GM18868 (cell line): ENCODE measurements around the gene TMEFF1.
A peak's percentile ranks its signal among the peaks of the same experiment; 100 is the strongest.
"Not testable (repeated sequence)": the region's sequence is repeated elsewhere in the genome, so short reads cannot be mapped to it uniquely, and the experiment has no call there.

Source experiments
- ATAC-seq: cut with Tn5 transposase; IDR thresholded peaks from one replicate; pipeline ENCODE4 v1.9.1; 2021; ENCODE audit warnings: mild to moderate bottlenecking, moderate library complexity; ENCODE audit not compliant: unreplicated experiment

TMEFF1 gene

DNA sequence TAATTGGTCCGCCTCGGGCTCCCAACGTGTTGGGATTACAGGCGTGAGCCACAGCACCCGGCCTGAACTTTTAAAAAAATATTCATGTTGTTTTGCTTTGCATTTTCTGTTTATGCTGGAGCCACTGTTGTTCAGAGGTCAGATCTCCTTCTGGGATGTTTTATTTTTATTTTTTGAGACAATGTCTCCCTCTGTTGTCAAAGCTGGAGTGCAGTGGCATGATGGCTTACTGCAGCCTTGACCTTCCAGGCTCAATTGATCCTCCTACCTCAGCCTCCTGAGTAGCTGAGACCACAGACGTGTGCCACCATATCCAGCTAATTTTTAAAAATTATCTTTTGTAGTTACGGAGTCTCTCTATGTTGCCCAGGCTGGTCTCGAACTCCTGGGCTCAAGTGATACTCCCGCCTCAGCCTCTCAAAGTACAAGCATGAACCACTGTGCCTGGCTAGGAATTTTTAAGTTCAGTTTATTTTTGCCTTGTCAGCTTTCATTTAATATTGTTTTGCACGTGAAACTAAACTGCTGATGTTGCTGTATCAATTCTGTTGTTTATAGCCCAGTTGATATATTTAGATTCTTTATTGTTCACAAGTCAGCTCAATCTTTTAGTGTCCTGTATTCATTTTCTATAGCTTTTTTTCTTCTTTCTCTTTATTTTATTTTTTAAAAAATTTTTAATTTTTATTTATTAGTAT lies 13.7 kb downstream of the TMEFF1 start:
- no peak for ATAC-seq

GRCh38 chr9:100488177-100488576 lies 15.2 kb downstream of the TMEFF1 start:
- ATAC-seq = no peak

- ATAC-seq = no peak
These were observed 16.9 kb downstream of the TMEFF1 start for GRCh38 chr9:100489836-100490235.

GRCh38 chr9:100492952-100493351 lies 20.0 kb downstream of the TMEFF1 start:
- no peak for ATAC-seq

- no peak for ATAC-seq
These were observed 25.6 kb downstream of the TMEFF1 start for GRCh38 chr9:100498592-100498991.

GRCh38 chr9:100499460-100499859 lies 26.5 kb downstream of the TMEFF1 start:
- ATAC-seq = no peak

DNA sequence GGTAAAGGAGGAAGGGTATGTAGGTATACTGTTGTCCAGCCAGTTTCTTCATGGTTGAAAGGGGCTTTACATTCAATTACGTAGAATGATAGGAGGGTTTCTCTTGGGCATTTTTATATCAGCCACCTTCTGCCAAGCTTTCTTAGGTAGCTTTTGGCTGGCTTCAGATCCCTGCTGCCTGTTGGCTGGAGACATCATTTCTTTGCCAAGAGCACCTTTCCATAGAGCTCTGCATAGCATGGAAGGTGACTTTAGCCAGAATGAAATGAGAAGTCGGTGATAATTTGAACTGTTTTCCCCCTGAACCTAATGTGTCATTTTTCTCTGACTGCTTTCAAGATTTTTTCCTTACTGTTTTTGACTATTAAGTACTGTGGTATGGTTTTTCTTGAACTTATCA lies 26.9 kb downstream of the TMEFF1 start:
- ATAC-seq = no peak

GRCh38 chr9:100505564-100506159 lies 32.7 kb downstream of the TMEFF1 start:
- peak; percentile 83 for ATAC-seq

GRCh38 chr9:100507350-100507749 lies 34.4 kb downstream of the TMEFF1 start:
- not testable (repeated sequence) for ATAC-seq

DNA sequence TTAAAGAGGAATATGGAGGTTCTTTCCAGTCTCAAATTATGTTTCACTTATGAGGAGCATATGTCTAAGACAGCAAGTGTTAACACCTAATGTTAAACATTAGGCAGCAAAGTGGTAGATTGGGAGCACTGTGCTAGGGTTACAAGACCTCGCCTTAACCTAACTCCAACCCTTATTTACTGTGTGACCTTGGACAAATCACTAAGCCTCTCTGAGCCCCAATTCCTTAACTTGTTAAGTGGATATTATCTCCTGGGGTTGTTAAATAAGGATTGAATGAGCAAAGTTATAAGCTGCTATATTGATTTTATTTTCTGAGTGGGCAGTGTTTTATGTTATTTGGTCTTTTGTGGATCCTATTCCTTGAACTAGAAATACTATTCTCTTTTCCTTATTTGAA lies 38.3 kb downstream of the TMEFF1 start:
- no peak for ATAC-seq

DNA sequence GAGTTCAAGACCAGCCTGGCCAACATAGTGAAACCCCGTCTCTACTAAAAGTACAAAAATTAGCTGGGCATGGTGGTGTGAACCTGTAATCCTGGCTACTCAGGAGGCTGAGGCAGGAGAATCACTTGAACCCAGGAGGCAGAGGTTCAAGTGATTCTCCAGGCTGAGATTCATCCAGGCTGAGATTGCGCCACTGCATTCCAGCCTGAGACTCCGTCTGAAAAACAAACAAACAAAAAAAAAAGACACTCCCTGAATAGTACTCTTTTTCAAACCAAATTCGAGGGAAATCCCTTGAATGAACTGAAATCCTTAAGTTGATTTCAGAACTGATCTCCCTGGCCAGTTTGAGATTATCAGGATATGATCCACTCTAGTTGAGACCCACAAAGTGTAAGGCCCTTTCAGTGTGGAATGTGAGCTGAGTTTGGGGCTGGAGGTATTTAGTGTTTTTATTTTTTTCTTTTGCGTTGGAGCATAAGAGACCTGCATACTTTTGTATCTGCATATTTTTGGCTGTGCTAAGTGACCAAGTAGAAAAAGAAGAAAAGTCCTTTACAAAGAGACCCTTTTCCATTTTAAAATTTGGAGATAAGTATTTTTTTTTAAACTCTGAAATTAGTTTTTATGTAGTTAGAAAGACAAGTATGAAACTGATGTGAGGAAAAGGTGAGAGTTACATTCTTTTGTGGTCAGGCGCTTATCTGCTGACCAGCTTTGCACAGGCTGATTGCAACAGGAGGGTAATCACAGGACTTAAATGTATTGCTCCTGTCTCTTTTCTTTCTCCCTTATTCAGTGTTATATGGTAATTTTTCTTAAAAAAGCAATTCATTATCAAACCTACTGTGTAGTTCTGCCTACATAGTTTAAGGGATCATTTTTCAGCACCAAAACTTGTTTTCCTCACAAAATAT lies 42.9 kb downstream of the TMEFF1 start:
- no peak for ATAC-seq

DNA sequence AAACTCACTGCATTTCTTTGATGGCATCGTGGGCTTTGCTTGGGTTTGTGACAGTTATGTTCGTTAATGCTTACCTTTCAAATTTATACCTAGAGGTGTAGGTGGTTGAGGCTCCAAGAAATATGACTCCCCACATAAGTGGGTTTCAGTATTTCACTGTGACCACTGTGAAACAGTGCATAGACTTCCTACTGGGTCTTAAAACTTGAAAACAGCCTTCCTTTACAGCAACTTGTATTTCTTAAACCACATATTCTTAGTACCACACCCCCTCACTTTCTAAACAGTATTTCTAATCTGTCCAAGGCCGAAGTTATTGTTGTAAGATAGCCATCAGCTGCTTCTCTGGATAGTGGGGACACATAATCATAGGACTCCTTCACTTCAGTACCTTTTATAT lies 48.3 kb downstream of the TMEFF1 start:
- no peak for ATAC-seq

DNA sequence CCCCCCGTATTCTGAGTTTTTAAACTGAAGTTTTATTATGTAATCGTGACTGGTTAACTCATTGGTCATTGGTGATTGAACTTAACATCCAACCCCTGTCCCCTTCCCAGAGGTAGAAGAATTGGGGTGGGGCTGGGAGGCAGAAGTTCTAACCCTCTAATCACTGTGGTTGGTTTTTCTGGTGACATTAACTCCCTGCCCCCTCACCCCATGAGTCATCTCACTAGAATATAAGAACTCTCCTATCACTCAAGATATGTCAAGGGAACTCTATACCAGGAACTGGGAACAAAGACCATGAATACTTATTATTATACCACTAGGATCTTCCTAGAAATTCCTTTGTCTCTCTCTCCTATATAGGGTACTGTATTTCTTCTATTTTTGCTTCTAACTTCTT lies 52.6 kb downstream of the TMEFF1 start:
- no peak for ATAC-seq

DNA sequence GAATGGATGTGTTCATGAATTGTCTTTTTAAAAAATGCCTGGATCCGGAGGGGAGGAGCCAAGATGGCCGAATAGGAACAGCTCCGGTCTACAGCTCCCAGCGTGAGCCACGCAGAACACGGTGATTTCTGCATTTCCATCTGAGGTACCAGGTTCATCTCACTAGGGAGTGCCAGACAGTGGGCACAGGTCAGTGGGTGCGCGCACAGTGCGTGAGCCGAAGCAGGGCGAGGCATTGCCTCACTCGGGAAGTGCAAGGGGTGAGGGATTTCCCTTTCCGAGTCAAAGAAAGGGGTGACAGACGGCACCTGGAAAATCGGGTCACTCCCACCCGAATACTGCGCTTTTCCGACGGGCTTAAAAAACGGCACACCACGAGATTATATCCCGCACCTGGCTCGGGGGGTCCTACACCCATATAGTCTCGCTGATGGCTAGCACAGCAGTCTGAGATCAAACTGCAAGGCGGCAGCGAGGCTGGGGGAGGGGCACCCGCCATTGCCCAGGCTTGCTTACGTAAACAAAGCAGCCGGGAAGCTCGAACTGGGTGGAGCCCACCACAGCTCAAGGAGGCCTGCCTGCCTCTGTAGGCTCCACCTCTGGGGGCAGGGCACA lies 54.3 kb downstream of the TMEFF1 start:
- not testable (repeated sequence) for ATAC-seq

- ATAC-seq = no peak
These were observed 61.5 kb downstream of the TMEFF1 start for GRCh38 chr9:100534401-100534800.

GRCh38 chr9:100540327-100540726 lies 67.4 kb downstream of the TMEFF1 start:
- ATAC-seq = no peak

GRCh38 chr9:100549048-100549447 lies 76.1 kb downstream of the TMEFF1 start:
- no peak for ATAC-seq

- ATAC-seq = peak; percentile 24
These were observed 82.0 kb downstream of the TMEFF1 start for GRCh38 chr9:100554935-100555401.

DNA sequence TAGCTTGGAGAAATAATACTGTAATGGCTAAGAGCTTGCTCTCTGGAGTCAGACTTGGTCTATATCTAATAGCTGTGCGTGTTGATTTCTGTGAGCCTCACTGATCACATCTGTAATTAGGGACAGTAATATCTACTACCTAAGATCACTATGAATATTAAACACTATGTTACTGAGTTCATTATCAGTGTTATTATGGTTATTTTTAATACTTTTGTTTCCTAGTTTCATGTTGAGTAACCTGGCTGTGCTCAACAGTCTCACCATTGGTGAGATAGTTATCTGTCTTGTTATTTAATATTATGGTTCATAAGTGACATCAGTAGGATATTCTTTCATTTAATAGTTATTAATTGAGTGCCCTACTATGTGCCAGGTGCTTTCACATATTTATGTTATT lies 82.5 kb downstream of the TMEFF1 start:
- ATAC-seq = peak; percentile 87

GRCh38 chr9:100557053-100557452 lies 84.1 kb downstream of the TMEFF1 start:
- no peak for ATAC-seq

GRCh38 chr9:100561256-100561655 lies 88.3 kb downstream of the TMEFF1 start:
- no peak for ATAC-seq
